Astrocyte (in vitro differentiated cells and primary cell): ENCODE results near the gene VASP. TPM values are rescaled to one million over a fixed set of nuclear protein-coding genes. Genes with fewer than 3 reads are reported as not detected.

Source experiments
- DNase-seq: peaks from one replicate; pipeline ENCODE4 v3.0.0-alpha.2; 2010; ENCODE audit warnings: low read depth
- FAIRE-seq: peaks from 2 replicates; lab custom pipeline; 2011; peaks lifted over from hg19 to GRCh38; lab: Jason Lieb, UNC
- H2AFZ ChIP-seq: 2 replicates; pipeline ENCODE4 v1.6.0; 2012; ENCODE audit warnings: low read depth, low read length, inconsistent platforms
- H3K27ac ChIP-seq: 2 replicates; pipeline ENCODE4 v1.5.1; 2011; ENCODE audit warnings: low read depth, low read length, inconsistent platforms
- H3K27me3 ChIP-seq: 2 replicates; pipeline ENCODE4 v1.6.0; 2011; ENCODE audit warnings: low read length, inconsistent platforms; ENCODE audit not compliant: insufficient read depth
- H3K36me3 ChIP-seq: 2 replicates; pipeline ENCODE4 v1.5.1; 2011; ENCODE audit warnings: low read length, inconsistent platforms; ENCODE audit not compliant: insufficient read depth
- H3K4me1 ChIP-seq: 2 replicates; pipeline ENCODE4 v1.5.1; 2011; ENCODE audit warnings: low read length, inconsistent platforms; ENCODE audit not compliant: insufficient read depth
- H3K4me2 ChIP-seq: 2 replicates; pipeline ENCODE4 v1.6.0; 2012; ENCODE audit warnings: low read length, inconsistent platforms
- H3K4me3 ChIP-seq: 2 replicates; pipeline ENCODE4 v1.5.1; 2011; ENCODE audit warnings: low read depth, mild to moderate bottlenecking, low read length, inconsistent platforms; ENCODE audit not compliant: insufficient read depth
- H3K79me2 ChIP-seq: 2 replicates; pipeline ENCODE4 v1.6.0; 2012; ENCODE audit warnings: mild to moderate bottlenecking, low read length, inconsistent platforms; ENCODE audit not compliant: insufficient read depth
- H3K9ac ChIP-seq: 2 replicates; pipeline ENCODE4 v1.6.0; 2012; ENCODE audit warnings: mild to moderate bottlenecking, low read length, inconsistent platforms
- H3K9me3 ChIP-seq: 2 replicates; pipeline ENCODE4 v1.5.1; 2012; ENCODE audit warnings: low read depth, mild to moderate bottlenecking, low read length, inconsistent platforms; ENCODE audit not compliant: insufficient read depth
- H4K20me1 ChIP-seq: 2 replicates; pipeline ENCODE4 v1.6.0; 2012; ENCODE audit warnings: low read length, inconsistent platforms; ENCODE audit not compliant: insufficient read depth
- H3K27ac Mint-ChIP-seq: one replicate; pipeline ENCODE4 v1.8.0; 2021; ENCODE audit warnings: mild to moderate bottlenecking, mixed read lengths; ENCODE audit not compliant: unreplicated experiment
- H3K27me3 Mint-ChIP-seq: one replicate; pipeline ENCODE4 v1.8.0; 2021; ENCODE audit warnings: low read depth, mixed read lengths; ENCODE audit not compliant: unreplicated experiment
- H3K36me3 Mint-ChIP-seq: one replicate; pipeline ENCODE4 v1.8.0; 2021; ENCODE audit warnings: low read depth, mixed read lengths; ENCODE audit not compliant: unreplicated experiment
- H3K4me1 Mint-ChIP-seq: one replicate; pipeline ENCODE4 v1.8.0; 2021; ENCODE audit warnings: low read depth, mixed read lengths; ENCODE audit not compliant: unreplicated experiment
- H3K4me3 Mint-ChIP-seq: one replicate; pipeline ENCODE4 v1.8.0; 2021; ENCODE audit warnings: mild to moderate bottlenecking, moderate library complexity, mixed read lengths; ENCODE audit not compliant: unreplicated experiment
- H3K9me3 Mint-ChIP-seq: one replicate; pipeline ENCODE4 v1.8.0; 2021; ENCODE audit warnings: mild to moderate bottlenecking, mixed read lengths; ENCODE audit not compliant: unreplicated experiment
- CTCF ChIP-seq: IDR thresholded peaks from 2 replicates; pipeline ENCODE4 v1.5.1; 2011; ENCODE audit warnings: low read depth, mild to moderate bottlenecking, inconsistent platforms, low read length, moderate library complexity; ENCODE audit not compliant: insufficient read depth
- EZH2 ChIP-seq: IDR thresholded peaks from 2 replicates; pipeline ENCODE4 v1.6.1; 2012; ENCODE audit warnings: mild to moderate bottlenecking, low read length, inconsistent platforms; ENCODE audit not compliant: insufficient read depth
- total RNA-seq: library from RNA; stranded (reverse); gene quantifications from 2 replicates; pipeline ENCODE4 v1.2.1, GENCODE V29; 2021

VASP gene
- total RNA-seq, 1 donor from 2014 or later = 222 TPM

DNA sequence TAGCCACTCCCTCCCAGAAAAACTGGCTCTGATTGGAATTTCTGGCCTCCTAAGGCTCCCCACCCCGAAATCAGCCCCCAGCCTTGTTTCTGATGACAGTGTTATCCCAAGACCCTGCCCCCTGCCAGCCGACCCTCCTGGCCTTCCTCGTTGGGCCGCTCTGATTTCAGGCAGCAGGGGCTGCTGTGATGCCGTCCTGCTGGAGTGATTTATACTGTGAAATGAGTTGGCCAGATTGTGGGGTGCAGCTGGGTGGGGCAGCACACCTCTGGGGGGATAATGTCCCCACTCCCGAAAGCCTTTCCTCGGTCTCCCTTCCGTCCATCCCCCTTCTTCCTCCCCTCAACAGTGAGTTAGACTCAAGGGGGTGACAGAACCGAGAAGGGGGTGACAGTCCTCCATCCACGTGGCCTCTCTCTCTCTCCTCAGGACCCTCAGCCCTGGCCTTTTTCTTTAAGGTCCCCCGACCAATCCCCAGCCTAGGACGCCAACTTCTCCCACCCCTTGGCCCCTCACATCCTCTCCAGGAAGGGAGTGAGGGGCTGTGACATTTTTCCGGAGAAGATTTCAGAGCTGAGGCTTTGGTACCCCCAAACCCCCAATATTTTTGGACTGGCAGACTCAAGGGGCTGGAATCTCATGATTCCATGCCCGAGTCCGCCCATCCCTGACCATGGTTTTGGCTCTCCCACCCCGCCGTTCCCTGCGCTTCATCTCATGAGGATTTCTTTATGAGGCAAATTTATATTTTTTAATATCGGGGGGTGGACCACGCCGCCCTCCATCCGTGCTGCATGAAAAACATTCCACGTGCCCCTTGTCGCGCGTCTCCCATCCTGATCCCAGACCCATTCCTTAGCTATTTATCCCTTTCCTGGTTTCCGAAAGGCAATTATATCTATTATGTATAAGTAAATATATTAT, 33.3 kb upstream of the VASP start:
- H3K4me1 Mint-ChIP-seq = peaks cover 13% of the 10 kb centered on the region
- peaks cover 3% of the 10 kb centered on the region for H3K27me3 Mint-ChIP-seq

DNA sequence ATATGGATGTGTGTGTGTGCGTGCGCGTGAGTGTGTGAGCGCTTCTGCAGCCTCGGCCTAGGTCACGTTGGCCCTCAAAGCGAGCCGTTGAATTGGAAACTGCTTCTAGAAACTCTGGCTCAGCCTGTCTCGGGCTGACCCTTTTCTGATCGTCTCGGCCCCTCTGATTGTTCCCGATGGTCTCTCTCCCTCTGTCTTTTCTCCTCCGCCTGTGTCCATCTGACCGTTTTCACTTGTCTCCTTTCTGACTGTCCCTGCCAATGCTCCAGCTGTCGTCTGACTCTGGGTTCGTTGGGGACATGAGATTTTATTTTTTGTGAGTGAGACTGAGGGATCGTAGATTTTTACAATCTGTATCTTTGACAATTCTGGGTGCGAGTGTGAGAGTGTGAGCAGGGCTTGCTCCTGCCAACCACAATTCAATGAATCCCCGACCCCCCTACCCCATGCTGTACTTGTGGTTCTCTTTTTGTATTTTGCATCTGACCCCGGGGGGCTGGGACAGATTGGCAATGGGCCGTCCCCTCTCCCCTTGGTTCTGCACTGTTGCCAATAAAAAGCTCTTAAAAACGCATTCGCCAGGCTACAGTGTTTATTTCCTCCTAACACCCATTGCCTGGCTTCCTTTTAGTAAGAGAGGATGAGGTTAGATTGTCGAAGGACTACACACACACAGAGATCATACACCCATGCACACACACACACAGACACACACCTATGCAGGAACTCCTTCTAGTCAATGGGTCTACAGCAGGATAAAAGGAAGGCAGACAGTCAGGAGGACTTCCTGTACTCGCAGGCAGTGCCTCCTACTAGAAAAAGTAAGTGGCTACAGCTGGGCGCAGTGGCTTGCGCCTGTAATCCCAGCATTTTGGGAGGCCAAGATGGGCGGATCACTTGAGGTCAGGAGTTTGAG, 32.4 kb upstream of the VASP start:
- no peak overlapping the region for H2AFZ ChIP-seq
- H3K27me3 ChIP-seq = no peaks in the 10 kb centered on the region
- no peaks in the 10 kb centered on the region for H3K36me3 ChIP-seq
- Mint-ChIP-seq H3K27ac (no peak overlapping the region), H3K9me3 (no peaks in the 10 kb centered on the region), H3K4me3 (no peak overlapping the region), H3K27me3 (peaks cover 3% of the 10 kb centered on the region), H3K36me3 (peaks cover 3% of the 10 kb centered on the region), H3K4me1 (peaks cover 10% of the 10 kb centered on the region)
- no peaks in the 10 kb centered on the region for H3K9me3 ChIP-seq
- TF ChIP-seq EZH2 (no peak), CTCF (no peak)
- no peak overlapping the region for H3K9ac ChIP-seq
- FAIRE-seq = no peak
- H3K4me2 ChIP-seq = no peak overlapping the region
- no peaks in the 10 kb centered on the region for H3K79me2 ChIP-seq
- peaks cover 21% of the 10 kb centered on the region for H3K4me1 ChIP-seq
- H3K27ac ChIP-seq = no peak overlapping the region
- H3K4me3 ChIP-seq = no peak overlapping the region
- peaks cover 16% of the 10 kb centered on the region for H4K20me1 ChIP-seq
- no peak for DNase-seq

More for the DNA sequence above, 33.3 kb upstream of the VASP start:
- H3K4me2 ChIP-seq = no peak overlapping the region
- no peak overlapping the region for H3K27ac ChIP-seq
- no peak overlapping the region for H3K4me3 Mint-ChIP-seq
- peaks cover 18% of the 10 kb centered on the region for H4K20me1 ChIP-seq
- no peak overlapping the region for H2AFZ ChIP-seq
- no peaks in the 10 kb centered on the region for H3K9me3 Mint-ChIP-seq
- no peak overlapping the region for H3K27ac Mint-ChIP-seq
- H3K9me3 ChIP-seq = no peaks in the 10 kb centered on the region
- no peaks in the 10 kb centered on the region for H3K36me3 ChIP-seq
- H3K27me3 ChIP-seq = no peaks in the 10 kb centered on the region
- H3K4me3 ChIP-seq = no peak overlapping the region
- no peak for TF ChIP-seq CTCF
- no peak for TF ChIP-seq EZH2
- no peak overlapping the region for H3K9ac ChIP-seq
- DNase-seq = no peak
- H3K36me3 Mint-ChIP-seq = peaks cover 3% of the 10 kb centered on the region
- FAIRE-seq = no peak
- H3K79me2 ChIP-seq = no peaks in the 10 kb centered on the region
- H3K4me1 ChIP-seq = peaks cover 25% of the 10 kb centered on the region
